Ramos (cell line): ENCODE measurements around the gene LAMP5.

Source experiments
- in situ Hi-C: fragments of 300-500 bp; cut with MboI; formaldehyde crosslinking; loops from one replicate; pipeline ENCODE4 v1.14.3; 2022; ENCODE audit warnings: low sequenced_read_pairs; ENCODE audit not compliant: unreplicated experiment

The LAMP5 gene, protein sequence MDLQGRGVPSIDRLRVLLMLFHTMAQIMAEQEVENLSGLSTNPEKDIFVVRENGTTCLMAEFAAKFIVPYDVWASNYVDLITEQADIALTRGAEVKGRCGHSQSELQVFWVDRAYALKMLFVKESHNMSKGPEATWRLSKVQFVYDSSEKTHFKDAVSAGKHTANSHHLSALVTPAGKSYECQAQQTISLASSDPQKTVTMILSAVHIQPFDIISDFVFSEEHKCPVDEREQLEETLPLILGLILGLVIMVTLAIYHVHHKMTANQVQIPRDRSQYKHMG

DNA sequence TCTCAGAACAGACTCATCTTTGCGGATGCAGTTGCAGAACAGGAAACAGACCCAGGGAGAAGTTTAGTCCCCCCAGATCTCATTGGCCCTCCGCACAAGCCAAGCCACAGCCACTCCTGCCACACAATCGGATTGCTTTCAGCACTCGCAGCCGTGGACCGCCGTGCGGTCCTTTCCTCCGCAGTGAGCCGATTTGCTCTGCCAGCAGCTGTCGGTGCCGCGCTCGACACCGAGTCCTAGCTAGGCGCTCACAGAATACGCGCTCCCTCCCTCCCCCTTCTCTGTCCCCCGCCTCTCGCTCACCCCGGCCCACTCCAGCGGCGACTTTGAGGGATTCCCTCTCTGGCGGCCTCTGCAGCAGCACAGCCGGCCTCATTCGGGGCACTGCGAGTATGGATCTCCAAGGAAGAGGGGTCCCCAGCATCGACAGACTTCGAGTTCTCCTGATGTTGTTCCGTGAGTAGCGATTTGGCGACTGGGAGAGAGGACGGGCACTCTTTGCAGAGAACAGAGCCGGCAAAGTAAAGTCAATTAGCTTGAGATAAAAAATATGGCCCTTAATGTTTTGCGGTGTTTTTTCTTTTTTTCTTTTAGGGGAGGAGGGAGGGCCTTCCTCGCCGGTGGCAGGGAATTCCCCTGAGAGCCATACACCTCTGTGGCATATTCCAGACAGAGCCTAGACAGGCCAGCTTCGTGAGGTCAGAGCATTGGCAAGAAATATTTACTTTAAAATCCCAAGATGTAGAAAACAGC is at the start of gene LAMP5:
Gene LAMP5, plus strand, starts transcription at position 130 of the 753 bp plus-strand sequence. Its CDS starts 263 bp downstream, at position 393.
- in situ Hi-C loops, result no loop called here

DNA sequence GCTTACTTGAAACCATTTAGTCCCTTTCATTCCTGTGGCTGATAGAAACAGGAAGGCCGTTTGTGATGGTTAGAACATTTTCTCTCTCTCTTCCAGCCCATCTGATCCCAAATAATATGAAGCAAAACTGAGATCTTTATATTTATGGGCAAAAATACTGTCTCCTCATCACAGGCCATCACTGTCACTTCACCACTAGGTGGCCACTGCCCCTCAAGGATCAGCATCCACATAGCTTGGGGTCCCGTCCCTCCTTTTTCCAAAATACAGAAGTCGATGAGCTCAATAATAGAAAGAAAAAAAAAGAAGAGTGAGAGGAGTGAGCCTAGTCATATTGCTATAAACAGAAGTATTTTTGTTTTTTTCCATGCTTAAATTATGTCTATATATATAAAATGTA is 46.4 kb upstream of the LAMP5 start:
- in situ Hi-C loops, result no loop called here

DNA sequence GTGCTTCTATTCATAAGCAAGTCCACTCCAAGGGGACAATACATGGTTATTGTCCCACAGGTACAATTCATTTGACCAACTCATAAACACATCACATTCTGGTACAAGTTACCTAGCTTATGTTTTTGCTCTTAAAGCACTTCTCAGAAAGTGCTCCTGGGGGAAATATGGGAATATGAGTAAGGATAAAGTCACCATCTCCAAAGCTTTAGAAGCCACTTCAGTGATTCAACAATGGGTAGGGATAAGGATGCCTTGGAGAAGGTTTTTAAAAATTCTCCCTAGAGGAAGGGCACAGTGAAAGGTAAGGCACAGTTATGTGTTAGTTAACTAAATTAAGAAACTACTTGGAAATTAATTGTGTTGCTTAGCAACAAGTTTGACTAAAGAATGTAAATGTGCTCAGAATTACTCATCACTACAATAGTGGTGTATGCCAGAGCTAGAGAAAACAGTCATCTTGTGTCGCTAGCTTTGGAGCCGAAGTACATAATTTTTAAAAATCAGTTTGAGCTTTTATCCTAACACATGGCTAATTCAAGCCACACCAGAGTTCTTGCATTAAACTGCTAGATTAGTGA is 39.5 kb upstream of the LAMP5 start:
- in situ Hi-C loops, result no loop called here

GRCh38 chr20:9475456-9475855 is 38.9 kb upstream of the LAMP5 start:
- in situ Hi-C loops, result no loop called here

DNA sequence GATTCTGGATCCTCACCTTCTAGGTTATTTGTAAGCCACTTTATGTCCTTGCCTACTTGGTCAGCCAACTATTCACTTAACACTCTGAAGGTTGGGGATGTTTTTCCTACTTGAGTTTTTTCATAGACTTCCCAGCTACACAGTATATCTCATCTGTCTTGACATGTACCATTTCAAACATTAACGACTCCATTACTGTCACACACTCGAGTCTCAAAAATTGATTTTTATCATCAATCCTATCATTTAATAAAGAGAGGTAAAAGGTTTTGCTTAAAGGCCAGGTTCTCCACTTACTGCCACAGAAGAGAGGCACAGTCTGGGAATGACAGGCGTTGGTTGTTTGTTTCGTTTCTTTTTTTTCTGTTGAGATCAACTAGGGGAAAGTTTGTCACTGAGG is 38.2 kb upstream of the LAMP5 start:
- in situ Hi-C loops, result no loop called here

DNA sequence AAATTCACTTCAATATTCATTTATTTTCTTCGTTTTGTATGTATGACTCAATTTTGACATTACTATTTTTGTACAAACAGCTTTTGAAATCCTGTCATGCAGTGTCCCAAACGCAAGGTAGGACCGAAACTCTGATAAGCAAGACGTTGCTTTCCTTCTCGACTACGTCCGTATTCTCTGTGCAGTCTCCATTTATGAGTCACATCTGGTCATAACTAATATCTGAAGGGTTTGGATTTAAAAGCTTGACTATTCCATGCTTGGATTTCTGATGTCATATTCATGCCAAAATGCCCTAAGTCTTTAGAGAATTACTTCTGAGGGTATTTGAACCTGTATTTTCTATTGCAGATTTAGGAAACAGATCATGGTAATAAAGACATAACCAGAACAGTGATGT is 37.8 kb upstream of the LAMP5 start:
- in situ Hi-C loops, result no loop called here

DNA sequence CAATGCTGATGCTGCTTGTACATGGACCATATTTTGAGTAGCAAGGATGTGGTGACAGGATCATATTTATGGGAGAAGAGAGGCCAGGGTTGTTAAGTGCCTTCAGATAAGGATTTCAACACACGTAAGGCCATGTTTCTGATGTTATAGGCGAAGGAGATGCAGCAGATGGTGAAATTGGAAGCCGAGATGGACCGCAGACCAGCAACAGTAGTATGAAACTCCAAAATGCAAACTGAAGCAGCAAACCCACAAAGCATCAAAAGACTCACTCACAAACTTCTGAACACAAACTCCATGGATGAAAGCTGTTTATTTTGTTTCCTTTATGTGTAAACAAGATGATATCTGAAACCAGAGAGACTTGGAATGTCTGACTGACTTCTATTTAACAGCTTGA is 35.6 kb upstream of the LAMP5 start:
- in situ Hi-C loops, result no loop called here

DNA sequence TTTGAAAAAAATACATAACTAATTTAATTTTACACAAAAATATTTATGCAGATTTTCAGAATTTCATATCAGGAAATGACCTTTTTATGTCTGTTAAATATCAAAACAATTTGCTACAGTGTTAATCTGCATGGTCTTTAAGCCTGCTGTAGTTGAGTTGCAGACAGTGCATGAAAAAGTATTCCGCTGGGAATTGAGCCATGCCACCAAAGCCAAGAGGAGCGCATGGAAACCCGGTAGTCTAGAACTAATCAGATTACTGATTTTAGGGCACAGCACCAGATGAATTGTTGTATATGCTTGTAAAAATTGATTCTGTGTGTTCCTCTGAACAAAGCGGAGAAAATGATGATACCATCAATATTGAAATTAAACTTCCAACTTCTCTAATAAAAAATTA is 34.3 kb upstream of the LAMP5 start:
- in situ Hi-C loops, result no loop called here

DNA sequence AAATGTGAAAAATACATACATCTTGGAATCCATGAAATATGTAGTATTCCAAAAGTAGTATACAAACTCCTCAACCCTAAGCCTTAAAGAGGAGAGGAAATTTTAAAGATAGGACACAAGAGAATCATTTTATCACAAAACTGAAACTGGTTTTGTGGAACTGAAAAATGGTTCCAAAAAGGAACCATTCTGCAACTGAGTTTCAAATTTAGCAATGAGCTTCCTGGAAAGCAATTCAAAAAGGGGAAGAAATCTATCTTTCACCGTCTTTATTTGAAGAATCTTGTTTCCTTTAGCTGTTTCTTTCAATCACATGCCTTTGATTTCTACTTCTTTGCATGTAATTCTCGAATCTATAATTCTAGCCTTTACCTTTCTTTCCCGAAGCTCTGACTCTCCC is 32.2 kb upstream of the LAMP5 start:
- in situ Hi-C loops, result no loop called here

- in situ Hi-C loops, result no loop called here
These were observed 31.3 kb upstream of the LAMP5 start for GRCh38 chr20:9483131-9483530.

DNA sequence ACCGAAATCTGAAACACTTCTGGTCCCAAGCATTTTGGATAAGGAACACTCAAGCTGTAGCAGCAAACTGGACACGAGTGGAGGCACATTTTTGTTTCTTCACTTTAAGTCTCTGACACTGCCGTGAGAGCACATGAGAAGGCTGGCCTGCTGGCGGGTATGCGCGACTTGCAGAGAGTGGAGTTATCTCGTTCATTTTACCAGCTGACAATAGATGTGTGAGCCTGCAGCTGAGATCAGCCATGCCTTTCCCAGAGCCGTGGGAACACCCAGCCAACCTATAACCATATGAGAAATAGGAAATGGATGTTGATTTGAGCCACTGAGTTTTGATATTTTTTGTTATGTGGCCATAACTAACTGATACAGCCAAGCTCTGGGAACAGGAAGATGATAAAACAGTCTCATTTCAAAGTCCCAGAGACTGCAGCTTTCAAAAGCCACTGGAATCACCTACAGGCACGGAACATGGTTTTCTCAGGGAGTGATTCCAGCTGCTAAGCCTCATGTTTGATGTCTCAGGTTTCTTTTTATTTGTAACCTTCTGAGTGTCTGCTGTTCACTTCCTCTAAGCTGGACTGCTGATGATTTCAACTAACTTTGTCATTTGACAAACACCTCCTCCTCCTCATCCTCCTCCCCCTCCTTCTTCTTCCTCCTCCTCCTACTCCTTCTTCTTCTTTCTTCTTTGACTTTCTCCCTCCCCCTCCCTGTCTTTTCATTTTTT is 28.6 kb upstream of the LAMP5 start:
- in situ Hi-C loops, result no loop called here

DNA sequence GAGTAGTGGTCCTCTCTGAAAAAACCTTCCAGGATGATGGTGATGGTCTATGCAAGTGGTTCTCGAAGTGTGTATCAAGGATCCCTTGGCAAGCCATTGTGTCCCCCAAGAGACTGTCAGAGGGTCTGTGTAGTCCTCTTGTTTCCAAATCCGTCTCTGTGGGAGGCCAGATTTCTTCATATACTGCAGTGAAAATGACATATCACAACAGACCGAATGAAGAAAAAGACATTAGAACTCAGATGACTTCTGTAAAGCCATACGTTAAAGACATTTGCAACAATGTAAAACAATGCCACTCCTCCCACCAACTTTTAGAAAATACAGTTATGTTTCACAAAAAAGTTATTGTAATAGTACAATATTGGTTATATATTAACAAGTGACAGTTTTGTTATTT is 27.2 kb upstream of the LAMP5 start:
- in situ Hi-C loops, result no loop called here

DNA sequence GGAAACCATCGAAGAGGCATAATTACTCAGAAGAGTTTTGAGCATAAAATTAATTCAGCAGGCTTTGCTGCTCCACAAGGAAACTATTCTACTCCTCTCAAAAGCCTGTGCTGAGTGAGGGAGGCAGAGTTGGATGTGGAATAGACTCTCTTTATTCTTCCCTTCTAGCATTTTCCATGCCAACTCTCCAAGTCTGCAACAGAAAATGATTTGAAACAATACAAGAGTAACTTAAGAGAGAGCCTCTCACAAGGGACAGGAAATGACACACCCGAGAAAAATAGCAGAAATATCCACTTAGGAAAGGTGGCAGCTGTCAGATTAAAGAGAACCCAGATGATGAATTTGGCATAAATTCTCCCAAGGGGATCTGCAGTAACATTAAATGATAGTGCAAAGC is 26.3 kb upstream of the LAMP5 start:
- in situ Hi-C loops, result no loop called here

DNA sequence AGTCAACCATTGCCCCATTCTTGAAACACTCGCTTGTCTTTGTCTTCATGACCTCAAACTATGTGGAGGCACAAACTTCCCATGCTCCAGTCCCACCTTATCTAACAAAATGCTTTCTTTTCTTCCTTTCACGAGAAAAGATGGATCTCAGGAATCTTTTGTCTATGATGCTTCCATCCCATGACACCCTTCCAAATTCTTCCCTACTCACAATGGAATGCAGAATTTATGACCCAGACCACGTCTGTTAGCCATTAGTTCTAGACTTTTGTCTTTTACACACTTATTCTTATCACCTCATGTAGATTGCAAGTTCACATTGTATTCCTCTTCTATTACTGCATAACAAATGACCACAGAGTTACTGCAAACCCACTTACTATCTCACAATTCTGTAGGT is 24.2 kb upstream of the LAMP5 start:
- in situ Hi-C loops, result no loop called here

DNA sequence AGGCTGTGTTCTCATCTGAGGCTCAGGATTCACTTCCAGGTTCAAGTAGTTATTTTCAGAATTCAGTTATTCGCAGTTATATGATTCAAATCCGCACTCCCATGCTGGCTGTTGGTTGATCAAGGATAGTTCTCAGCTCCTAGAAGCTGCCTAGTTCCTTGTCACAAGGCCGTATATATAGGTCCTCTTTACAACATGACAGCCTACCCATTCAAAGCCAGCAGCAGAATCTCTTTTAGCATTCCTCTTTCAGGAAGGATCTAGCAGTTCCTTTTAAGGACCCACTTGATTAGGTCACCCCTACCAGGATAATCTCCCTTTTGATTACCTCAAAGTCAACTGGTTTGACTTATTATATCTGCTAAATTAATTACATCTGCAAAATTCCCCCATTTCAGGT is 23.8 kb upstream of the LAMP5 start:
- in situ Hi-C loops, result no loop called here

- in situ Hi-C loops, result no loop called here
These were observed 23.1 kb upstream of the LAMP5 start for GRCh38 chr20:9491324-9491723.

GRCh38 chr20:9492067-9492466 is 22.3 kb upstream of the LAMP5 start:
- in situ Hi-C loops, result no loop called here

DNA sequence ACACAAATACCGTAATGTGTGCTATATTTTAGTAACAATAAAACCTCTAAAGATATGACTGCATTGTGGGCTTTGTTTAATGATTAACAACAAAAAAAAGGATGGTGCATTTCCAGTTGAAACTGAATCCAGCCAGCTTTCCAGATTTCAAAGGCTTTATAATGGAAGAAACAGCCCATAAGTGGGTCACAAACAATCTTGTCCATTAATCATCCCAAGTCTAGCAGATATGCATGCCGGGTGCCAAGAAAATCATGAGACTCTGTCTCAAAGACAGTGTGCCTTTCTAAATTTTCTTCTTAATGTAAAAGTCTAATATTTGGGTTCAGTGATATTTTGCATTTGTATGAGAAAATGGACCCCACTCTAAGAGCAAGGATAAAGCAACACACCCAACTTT is 20.6 kb upstream of the LAMP5 start:
- in situ Hi-C loops, result no loop called here

DNA sequence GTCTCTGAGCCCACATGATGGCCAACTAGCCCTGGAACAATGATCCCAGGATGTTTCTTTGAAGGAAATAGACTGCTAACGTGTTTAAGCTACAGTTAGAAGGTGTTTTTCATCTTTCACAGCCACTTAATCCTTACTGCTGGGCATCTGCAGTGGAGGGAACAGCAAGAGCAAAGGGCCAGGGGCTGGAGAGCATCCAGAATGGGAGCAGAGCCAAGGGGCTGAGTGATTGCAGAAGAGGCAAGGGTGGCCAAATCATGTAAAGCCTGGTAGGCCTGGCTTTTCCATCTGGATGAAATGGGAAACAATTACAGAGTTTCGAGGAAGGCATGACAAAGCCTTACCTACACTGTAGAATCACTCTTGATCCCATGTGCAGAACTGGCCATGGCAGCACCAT is 18.7 kb upstream of the LAMP5 start:
- in situ Hi-C loops, result no loop called here

DNA sequence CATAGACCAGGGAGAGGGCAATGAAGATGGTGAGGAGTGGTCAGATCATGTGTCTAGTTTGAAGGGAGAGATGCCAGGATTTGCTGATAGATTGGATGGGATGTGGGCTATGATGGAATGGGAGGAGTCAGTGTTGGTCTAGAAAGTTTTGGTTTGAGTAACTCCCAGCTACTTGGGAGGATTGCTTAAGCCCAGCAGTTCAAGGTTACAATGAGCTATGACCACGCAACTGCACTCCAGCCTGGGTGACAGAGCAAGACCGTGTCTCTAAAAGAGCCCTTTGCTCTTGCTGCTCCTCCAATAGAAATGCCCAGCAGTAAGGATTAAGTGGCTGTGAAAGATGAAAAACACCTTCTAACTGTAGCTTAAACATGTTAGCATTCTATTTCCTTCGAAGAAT is 18.2 kb upstream of the LAMP5 start:
- in situ Hi-C loops, result no loop called here

DNA sequence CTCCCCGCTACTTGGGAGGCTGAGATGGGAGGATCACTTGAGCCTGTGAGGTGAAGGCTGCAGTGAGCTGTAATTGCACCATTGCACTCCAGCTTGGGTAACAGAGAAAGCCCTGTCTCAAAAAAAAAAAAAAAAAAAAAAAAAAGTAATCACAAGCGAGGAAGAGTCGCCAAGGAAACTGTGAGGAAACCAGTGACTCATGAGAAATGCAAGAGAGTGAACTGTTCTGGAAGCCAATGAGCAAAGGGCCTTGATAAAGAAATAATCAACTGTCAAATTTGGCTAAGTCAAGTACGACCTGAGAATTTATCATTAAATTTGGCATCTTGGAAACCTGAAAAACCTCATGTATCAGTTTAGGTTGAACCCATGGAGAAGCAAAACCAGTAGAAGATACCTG is 16.1 kb upstream of the LAMP5 start:
- in situ Hi-C loops, result no loop called here
